HepG2 (cell line): Measurements from ENCODE around the gene NCBP3. TPM values are rescaled to one million over a fixed set of nuclear protein-coding genes. Genes with fewer than 3 reads are reported as not detected.
A peak's percentile ranks its signal among the peaks of the same experiment; 100 is the strongest.

Source experiments
- ARNT2 ChIP-seq: sonication (generic); formaldehyde crosslinking; IDR thresholded peaks from 2 replicates; pipeline ENCODE4 v1.8.0; 2022; ENCODE audit warnings: mild to moderate bottlenecking, low read depth, missing genetic modification reagents, moderate library complexity
- ASH2L ChIP-seq: fragments of 300-600, 200-600 bp; sonication (generic); IDR thresholded peaks from 2 replicates; pipeline ENCODE4 v1.7.0; 2017; ENCODE audit warnings: low read depth, mild to moderate bottlenecking, moderate library complexity, mixed read lengths, low read length; ENCODE audit not compliant: insufficient read length
- EEA1 ChIP-seq: sonication (generic); formaldehyde crosslinking; IDR thresholded peaks from 2 replicates; pipeline ENCODE4 v1.5.1; 2020; ENCODE audit warnings: mild to moderate bottlenecking, missing genetic modification reagents, borderline replicate concordance
- GATAD2A ChIP-seq: IDR thresholded peaks from 2 replicates; pipeline ENCODE4 v1.6.1; 2016
- HDAC1 ChIP-seq: sonication (generic); formaldehyde crosslinking; IDR thresholded peaks from 2 replicates; pipeline ENCODE4 v1.5.1; 2020; ENCODE audit warnings: mild to moderate bottlenecking, missing genetic modification reagents
- HES4 ChIP-seq: sonication (generic); formaldehyde crosslinking; IDR thresholded peaks from 2 replicates; pipeline ENCODE4 v1.9.0; 2021; ENCODE audit warnings: mild to moderate bottlenecking, missing genetic modification reagents, borderline replicate concordance
- HMG20A ChIP-seq: IDR thresholded peaks from 2 replicates; pipeline ENCODE4 v1.6.1; 2016; ENCODE audit warnings: borderline replicate concordance
- JUND ChIP-seq: sonication (generic); formaldehyde crosslinking; IDR thresholded peaks from 2 replicates; pipeline ENCODE4 v1.8.0; 2022; ENCODE audit warnings: mild to moderate bottlenecking, missing genetic modification reagents
- KAT2B ChIP-seq: fragments of 150-350 bp; IDR thresholded peaks from 2 replicates; pipeline ENCODE4 v1.6.1; 2014; ENCODE audit warnings: low read depth, low read length, borderline replicate concordance
- MTA3 ChIP-seq: sonication (generic); formaldehyde crosslinking; IDR thresholded peaks from 2 replicates; pipeline ENCODE4 v1.4.0; 2020; ENCODE audit warnings: missing genetic modification reagents
- MXI1 ChIP-seq: IDR thresholded peaks from 3 replicates; pipeline ENCODE4 v1.6.1; 2012; ENCODE audit warnings: low read depth, low read length, inconsistent platforms, borderline replicate concordance
- NONO ChIP-seq, 2 experiments: fragments of 450-650 bp in 1 of 2; sonication (generic) in 1 of 2; formaldehyde crosslinking in 1 of 2; IDR thresholded peaks in 1 of 2; conservative IDR thresholded peaks in 1 of 2; 2 replicates each; pipeline versions ENCODE4 v1.6.1 to v1.8.0; 2017 to 2022; ENCODE audit warnings: mild to moderate bottlenecking in 1 of 2, missing genetic modification reagents in 1 of 2, moderate library complexity in 1 of 2
- POLR2AphosphoS5 ChIP-seq: IDR thresholded peaks from 2 replicates; pipeline ENCODE4 v1.6.1; 2012; ENCODE audit warnings: low read depth, low read length
- RARA ChIP-seq: IDR thresholded peaks from 2 replicates; pipeline ENCODE4 v1.6.1; 2016; ENCODE audit warnings: missing genetic modification reagents, missing compliant biosample characterization
- SALL2 ChIP-seq: sonication (generic); formaldehyde crosslinking; IDR thresholded peaks from 2 replicates; pipeline ENCODE4 v1.8.1; 2023; ENCODE audit warnings: mild to moderate bottlenecking, missing genetic modification reagents, inconsistent platforms
- SNRNP70 ChIP-seq: fragments of 200-400 bp; formaldehyde crosslinking; IDR thresholded peaks from 2 replicates; pipeline ENCODE4 v1.6.1; 2017; ENCODE audit warnings: mild to moderate bottlenecking, low read depth, low read length, moderate library complexity
- TAF15 ChIP-seq: fragments of 200-400 bp; formaldehyde crosslinking; IDR thresholded peaks from one replicate; pipeline ENCODE4 v1.6.1; 2018; ENCODE audit warnings: mild to moderate bottlenecking, low read depth, low read length; ENCODE audit not compliant: poor library complexity, severe bottlenecking
- TBX3 ChIP-seq: fragments of 450-650 bp; IDR thresholded peaks from 2 replicates; pipeline ENCODE4 v1.6.1; 2017; ENCODE audit warnings: antibody characterized with exemption, mild to moderate bottlenecking, inconsistent platforms, borderline replicate concordance
- TCF7L2 ChIP-seq: IDR thresholded peaks from 2 replicates; pipeline ENCODE4 v1.6.1; 2011; ENCODE audit warnings: mild to moderate bottlenecking, low read depth, low read length, moderate library complexity
- THAP11 ChIP-seq: IDR thresholded peaks from 2 replicates; pipeline ENCODE4 v1.6.1; 2016; ENCODE audit warnings: missing biosample characterization, missing genetic modification reagents
- ZNF263 ChIP-seq: sonication (generic); formaldehyde crosslinking; IDR thresholded peaks from 2 replicates; pipeline ENCODE4 v1.4.0; 2020; ENCODE audit warnings: missing genetic modification reagents
- ZNF432 ChIP-seq: sonication (generic); formaldehyde crosslinking; IDR thresholded peaks from 2 replicates; pipeline ENCODE4 v1.5.0; 2020; ENCODE audit warnings: missing genetic modification reagents, mild to moderate bottlenecking, borderline replicate concordance
- ZNF550 ChIP-seq: sonication (generic); formaldehyde crosslinking; IDR thresholded peaks from 2 replicates; pipeline ENCODE4 v1.4.0; 2020; ENCODE audit warnings: mild to moderate bottlenecking, missing genetic modification reagents, borderline replicate concordance
- ZNF557 ChIP-seq: sonication (generic); formaldehyde crosslinking; IDR thresholded peaks from 2 replicates; pipeline ENCODE4 v1.4.0; 2020; ENCODE audit warnings: missing genetic modification reagents
- ZNF607 ChIP-seq: sonication (generic); formaldehyde crosslinking; IDR thresholded peaks from 2 replicates; pipeline ENCODE4 v1.5.1; 2020; ENCODE audit warnings: missing genetic modification reagents, mild to moderate bottlenecking, borderline replicate concordance
- ZNF7 ChIP-seq: IDR thresholded peaks from 2 replicates; pipeline ENCODE4 v1.6.1; 2016; ENCODE audit warnings: missing biosample characterization, missing genetic modification reagents
- polyA plus RNA-seq, 8 experiments: library from polyadenylated mRNA; depleted of rRNA in 3 of 8; stranded (reverse) in 7 of 8; unstranded in 1 of 8; fragments of >200 nt; fragmentation: Illumina TruSeq in 4 of 8; extraction: Trizol in 4 of 8; gene quantifications; 2 replicates each; pipeline versions ENCODE4 v1.2.1 to v1.2.3, GENCODE V29; 2011 to 2016; ENCODE audit warnings: low read depth in 4 of 8, missing spikeins in 1 of 8, mixed read lengths in 1 of 8; ENCODE audit not compliant: insufficient read depth in 1 of 8
- total RNA-seq, 5 experiments: library from RNA; depleted of rRNA; stranded (reverse); fragments of >200 nt; fragmentation: Illumina TruSeq; extraction: Trizol; gene quantifications; 2 replicates each; pipeline ENCODE4 v1.2.3, GENCODE V29; 2016; ENCODE audit warnings: low read depth in 1 of 5
- TF ChIP-seq, protein P1 (sequence below): sonication (generic); formaldehyde crosslinking; IDR thresholded peaks from 2 replicates; pipeline ENCODE4 v1.4.0; 2020; ENCODE audit warnings: missing genetic modification reagents
- TF ChIP-seq, protein P2 (sequence below): sonication (generic); formaldehyde crosslinking; IDR thresholded peaks from 2 replicates; pipeline ENCODE4 v1.9.0; 2021; ENCODE audit warnings: missing genetic modification reagents, mild to moderate bottlenecking, borderline replicate concordance

Gene NCBP3
- total and polyA plus RNA-seq, 2 of the 13 experiments (the other 11 are each of a cell fraction or from before 2014, with no cell fraction given) = 19.5 to 24.8 TPM

DNA sequence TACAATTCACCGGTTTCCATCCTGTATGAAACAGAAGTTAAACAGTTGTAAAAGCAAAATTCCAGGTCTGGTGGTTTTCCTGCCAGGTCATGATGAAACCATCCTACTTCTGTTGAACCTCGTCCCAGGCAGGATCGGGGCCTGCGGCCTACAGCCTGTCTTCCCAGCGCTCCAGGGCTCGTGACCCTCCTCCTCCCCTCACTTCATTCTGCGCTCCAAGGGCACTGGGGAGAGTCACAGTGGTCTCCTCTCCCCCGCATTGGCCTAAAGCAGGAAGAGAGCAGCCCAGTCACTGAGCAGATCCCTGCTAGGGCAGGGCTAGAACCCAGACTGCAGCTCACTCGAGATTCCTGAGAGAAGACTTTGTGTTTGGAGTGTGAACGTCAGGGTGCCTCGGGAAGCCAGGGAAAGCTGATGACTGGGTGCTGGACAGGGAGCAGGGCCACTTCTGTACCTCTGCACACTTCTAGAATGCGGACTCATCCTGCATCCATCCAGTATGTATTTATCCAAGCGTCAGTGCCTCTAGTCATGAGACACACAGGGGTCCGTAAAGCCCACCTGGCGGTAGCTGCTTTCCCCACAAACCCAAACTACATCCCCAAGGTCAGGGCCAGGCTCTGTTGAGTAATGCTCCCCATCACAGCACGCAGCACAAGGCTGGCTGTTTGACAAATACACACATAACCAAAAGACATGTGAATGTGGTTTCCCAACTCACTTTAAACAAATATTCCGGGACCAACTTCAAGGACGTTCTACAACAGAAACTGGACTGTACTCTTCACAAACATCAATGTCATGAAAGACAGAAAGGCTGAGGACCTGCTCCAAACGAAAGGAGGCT, 43.4 kb downstream of the NCBP3 start (continued):
- TF ChIP-seq, protein P1, sequence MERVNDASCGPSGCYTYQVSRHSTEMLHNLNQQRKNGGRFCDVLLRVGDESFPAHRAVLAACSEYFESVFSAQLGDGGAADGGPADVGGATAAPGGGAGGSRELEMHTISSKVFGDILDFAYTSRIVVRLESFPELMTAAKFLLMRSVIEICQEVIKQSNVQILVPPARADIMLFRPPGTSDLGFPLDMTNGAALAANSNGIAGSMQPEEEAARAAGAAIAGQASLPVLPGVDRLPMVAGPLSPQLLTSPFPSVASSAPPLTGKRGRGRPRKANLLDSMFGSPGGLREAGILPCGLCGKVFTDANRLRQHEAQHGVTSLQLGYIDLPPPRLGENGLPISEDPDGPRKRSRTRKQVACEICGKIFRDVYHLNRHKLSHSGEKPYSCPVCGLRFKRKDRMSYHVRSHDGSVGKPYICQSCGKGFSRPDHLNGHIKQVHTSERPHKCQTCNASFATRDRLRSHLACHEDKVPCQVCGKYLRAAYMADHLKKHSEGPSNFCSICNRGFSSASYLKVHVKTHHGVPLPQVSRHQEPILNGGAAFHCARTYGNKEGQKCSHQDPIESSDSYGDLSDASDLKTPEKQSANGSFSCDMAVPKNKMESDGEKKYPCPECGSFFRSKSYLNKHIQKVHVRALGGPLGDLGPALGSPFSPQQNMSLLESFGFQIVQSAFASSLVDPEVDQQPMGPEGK (CRISPR knock-in tag) = peak; percentile 89
- TF ChIP-seq ZNF557 = 0 out of 2 replicates have a peak, but pooled peaks have one; percentile 12
- no peak for TF ChIP-seq TCF7L2
- TF ChIP-seq ZNF432 (CRISPR knock-in tag) = no peak
- TF ChIP-seq MTA3 (CRISPR knock-in tag) = no peak
- TF ChIP-seq ZNF7 (CRISPR knock-in tag) = no peak
- no peak for TF ChIP-seq KAT2B
- no peak for TF ChIP-seq ZNF550 (CRISPR knock-in tag)
- peak; percentile 48; the same call in 1 of the 2 replicates for TF ChIP-seq ZNF263 (CRISPR knock-in tag)
- TF ChIP-seq TAF15 = no peak
- peak; percentile 82 for TF ChIP-seq THAP11 (CRISPR knock-in tag)
- TF ChIP-seq NONO (IDR thresholded peaks at IDR 0.05) = no peak
- peak; percentile 94 for TF ChIP-seq NONO (CRISPR knock-in tag; conservative IDR thresholded peaks at IDR 0.05)
- TF ChIP-seq MXI1 = peak; percentile 74; the same call in 1 of the 3 replicates
- TF ChIP-seq RARA (CRISPR knock-in tag) = peak; percentile 98
- TF ChIP-seq ARNT2 = peak; percentile 52; the same call in 1 of the 2 replicates
- peak; percentile 30; the same call in 1 of the 2 replicates for TF ChIP-seq POLR2AphosphoS5
- peak; percentile 98 for TF ChIP-seq GATAD2A (CRISPR knock-in tag)
- TF ChIP-seq JUND (CRISPR knock-in tag) = peak; percentile 73
- peak; percentile 98 for TF ChIP-seq HDAC1 (CRISPR knock-in tag)
- TF ChIP-seq ZNF607 = peak; percentile 77; the same call in 1 of the 2 replicates
- TF ChIP-seq SNRNP70 = no peak
- TF ChIP-seq TBX3 = peak; percentile 76; the same call in 1 of the 2 replicates
- TF ChIP-seq HMG20A (CRISPR knock-in tag) = peak; percentile 96
- peak; percentile 73; the same call in 1 of the 2 replicates for TF ChIP-seq SALL2
- peak; percentile 81 for TF ChIP-seq ASH2L
- TF ChIP-seq HES4 (CRISPR knock-in tag) = no peak
- TF ChIP-seq, protein P2, sequence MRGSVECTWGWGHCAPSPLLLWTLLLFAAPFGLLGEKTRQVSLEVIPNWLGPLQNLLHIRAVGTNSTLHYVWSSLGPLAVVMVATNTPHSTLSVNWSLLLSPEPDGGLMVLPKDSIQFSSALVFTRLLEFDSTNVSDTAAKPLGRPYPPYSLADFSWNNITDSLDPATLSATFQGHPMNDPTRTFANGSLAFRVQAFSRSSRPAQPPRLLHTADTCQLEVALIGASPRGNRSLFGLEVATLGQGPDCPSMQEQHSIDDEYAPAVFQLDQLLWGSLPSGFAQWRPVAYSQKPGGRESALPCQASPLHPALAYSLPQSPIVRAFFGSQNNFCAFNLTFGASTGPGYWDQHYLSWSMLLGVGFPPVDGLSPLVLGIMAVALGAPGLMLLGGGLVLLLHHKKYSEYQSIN (CRISPR knock-in tag) = no peak
- TF ChIP-seq EEA1 (CRISPR knock-in tag) = no peak
